GM18868 (cell line): ENCODE results near the gene WDR76.
"Not testable (repeated sequence)": the region's sequence is repeated elsewhere in the genome, so short reads cannot be mapped to it uniquely, and the experiment has no call there.

Experiments used
- ATAC-seq: cut with Tn5 transposase; IDR thresholded peaks from one replicate; pipeline ENCODE4 v1.9.1; 2021; ENCODE audit warnings: mild to moderate bottlenecking, moderate library complexity; ENCODE audit not compliant: unreplicated experiment

The WDR76 gene

DNA sequence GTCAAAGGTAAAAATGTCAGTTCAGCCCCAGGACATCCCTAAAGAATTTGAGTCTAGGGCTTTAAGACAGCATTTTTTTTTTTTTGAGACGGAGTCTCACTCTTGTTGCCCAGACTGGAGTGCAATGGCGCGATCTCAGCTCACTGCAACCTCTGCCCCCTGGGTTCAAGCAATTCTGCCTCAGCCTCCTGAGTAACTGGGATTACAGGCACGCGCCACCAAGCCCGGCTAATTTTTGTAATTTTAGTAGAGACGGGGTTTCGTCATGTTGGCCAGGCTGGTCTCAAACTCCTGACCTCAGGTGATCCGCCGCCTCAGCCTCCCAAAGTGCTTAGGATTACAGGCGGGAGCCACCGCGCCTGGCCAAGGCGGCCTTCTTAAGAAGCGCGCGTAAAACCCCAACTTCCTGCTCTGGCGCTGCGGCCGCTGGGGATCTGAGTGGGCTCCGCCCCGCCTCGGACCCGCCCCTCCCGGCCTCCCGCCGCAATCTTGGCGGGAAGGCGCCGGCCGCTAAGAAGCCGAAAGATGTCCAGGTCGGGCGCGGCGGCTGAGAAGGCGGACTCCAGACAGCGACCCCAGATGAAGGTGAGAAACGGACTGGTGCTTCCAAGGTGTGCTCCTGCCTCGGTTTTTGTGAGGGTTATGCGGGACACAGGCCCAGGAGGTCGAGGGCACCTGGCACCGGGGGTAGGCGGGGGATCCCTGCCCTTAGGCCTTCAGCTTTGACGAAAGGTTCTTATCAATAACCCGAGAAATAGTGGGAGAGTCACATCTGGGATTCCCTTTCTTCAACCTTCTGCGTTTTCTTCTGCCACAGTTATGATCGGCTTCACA, at the start of gene WDR76:
Gene WDR76, plus strand, starts transcription at position 495 of the 834 bp plus-strand sequence. Its CDS starts 31 bp downstream, at position 526.
- peak; percentile 59 for ATAC-seq

DNA sequence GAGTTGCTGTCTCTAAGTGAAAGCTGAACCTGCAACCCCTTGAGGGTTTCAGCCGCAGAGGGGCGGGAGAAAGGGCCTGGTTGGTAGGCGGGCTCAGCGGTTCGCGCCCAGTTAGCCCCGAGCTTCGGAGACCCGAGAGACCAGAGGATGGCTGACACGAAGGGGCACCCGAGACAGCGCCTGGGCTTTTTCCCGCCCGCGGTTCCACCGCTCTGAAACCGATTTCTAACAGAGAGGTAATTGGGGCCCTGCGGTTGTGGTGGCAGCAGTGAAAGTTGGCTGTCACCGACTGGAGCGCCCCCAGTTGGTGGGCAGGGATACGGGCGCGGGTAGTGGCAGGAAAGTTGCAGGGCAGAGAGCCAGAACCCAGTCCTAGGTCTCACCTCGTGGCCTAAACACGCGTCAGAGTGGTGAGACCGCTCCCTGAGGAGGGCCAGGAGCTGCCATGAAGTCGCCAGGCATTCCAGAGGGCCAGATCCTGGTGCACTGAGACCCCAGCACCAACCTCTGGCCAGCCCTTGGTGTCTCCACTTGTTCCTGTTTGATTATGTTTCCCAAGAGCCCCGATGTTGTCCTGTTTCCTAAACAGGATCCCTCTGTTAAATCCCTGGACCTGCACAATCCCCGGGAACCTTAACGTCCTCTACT, 49.4 kb upstream of the WDR76 start:
- peak; percentile 54 for ATAC-seq

DNA sequence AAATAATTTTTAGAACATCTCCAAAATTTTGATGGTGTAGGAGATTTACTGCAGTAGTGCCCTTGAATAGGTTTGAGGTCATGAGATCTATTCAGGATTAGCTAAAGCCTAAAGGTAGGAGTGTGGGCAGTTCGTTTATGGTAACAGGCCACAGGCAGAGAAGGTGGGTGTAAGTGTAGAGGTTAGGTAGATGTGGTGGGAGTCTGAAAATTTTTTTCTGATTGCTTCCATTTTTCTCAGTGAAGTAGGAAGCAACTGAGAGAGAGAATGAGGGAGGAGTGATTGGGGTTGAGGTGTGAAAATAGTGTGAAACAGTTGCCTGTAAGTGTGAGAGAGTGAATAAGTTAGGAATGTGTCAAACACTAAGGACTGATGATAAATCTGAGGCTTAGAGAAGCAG, 47.8 kb upstream of the WDR76 start:
- ATAC-seq = no peak

DNA sequence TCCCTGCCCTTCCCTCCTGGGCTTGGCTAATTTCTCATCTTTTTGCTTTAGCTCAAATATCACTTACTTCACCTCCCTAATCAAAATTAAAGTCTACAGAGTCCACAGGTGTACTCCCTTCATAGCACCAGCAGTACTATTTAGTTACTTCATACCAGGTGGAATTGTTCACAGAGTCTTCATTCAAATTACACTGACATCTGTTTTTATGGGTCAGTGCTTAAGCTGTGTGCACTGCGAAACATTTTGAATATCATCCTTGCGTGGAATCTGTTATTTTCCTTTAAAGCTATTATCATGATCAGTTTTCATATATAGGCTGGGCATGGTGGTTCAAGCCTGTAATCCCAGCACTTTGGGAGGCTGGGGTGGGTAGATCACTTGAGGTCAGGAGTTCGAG, 37.4 kb upstream of the WDR76 start:
- no peak for ATAC-seq

DNA sequence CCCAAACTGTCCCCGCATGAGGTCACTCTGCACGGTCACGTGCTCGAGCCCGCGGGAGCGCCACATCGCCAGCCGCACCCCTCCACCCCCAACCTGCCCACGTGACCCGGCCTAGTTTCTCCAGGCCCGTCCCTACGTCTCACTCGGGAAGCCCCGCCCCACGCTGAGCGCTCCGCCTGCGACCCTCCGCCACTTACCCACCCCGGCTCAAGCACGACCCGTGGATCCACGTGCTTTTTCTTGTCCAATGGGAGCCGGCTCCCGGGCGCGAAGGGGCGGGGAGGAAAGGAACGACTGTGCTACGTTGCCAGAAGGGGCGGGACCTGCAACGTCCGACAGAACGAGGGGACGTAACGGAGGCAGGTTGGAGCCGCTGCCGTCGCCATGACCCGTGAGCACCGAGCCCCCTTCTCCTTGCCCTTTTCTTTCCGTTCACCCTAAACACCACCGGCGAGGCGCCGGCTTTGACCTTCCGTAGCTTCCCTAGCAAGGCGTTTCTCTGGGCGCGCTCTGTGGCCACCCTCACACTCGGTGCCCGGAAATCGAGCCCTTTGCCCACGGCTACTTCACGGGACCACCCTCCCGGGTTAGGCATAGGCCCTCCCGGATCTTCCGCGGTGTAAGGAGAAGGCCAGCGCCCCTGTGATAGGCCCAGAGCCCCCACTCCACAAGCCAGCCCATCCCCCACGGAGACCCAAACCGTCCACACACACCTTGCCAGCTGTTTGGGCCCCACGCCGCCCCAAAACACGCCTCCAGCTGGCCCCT, 34.6 kb upstream of the WDR76 start, which contains the start of gene SERF2:
Gene SERF2, plus strand, starts transcription at position 328 of the 768 bp plus-strand sequence. Its CDS starts 57 bp downstream, at position 385.
- peak; percentile 85 for ATAC-seq

DNA sequence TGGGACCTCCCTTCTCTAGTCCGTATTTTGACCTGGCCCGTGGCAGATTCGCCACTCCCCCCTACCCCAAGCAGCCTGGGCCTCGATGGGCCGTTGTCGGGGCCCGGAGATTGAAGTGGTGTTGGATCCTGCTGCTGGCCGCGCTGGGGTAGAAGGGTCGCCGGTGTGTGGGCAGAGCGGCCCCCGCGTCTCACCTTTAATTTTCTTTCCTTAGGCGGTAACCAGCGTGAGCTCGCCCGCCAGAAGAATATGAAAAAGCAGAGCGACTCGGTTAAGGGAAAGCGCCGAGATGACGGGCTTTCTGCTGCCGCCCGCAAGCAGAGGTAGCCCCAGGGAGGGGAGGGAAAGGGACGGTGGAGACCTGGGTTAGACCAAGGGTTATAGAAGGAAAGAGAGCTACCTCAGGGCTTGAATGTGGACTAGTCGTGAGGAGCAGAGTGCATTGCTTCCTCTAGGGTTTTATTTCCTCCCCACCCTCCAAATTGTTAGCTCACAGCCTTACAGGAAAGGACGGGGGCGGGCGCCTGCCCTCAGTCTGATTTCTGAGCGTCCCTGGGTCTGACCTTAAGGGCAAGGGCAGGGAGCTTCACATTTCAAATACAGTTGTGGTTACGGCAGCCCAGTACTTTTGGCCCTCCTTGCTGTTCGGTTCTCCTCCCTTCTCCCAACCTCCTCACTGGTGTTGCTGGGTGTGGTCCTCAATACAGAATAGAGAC, 33.9 kb upstream of the WDR76 start:
- ATAC-seq = no peak

DNA sequence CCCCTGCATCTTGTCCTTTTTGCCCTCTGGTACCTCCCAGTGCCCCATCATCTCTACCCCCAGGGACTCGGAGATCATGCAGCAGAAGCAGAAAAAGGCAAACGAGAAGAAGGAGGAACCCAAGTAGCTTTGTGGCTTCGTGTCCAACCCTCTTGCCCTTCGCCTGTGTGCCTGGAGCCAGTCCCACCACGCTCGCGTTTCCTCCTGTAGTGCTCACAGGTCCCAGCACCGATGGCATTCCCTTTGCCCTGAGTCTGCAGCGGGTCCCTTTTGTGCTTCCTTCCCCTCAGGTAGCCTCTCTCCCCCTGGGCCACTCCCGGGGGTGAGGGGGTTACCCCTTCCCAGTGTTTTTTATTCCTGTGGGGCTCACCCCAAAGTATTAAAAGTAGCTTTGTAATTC, 33.2 kb upstream of the WDR76 start:
- ATAC-seq = no peak

DNA sequence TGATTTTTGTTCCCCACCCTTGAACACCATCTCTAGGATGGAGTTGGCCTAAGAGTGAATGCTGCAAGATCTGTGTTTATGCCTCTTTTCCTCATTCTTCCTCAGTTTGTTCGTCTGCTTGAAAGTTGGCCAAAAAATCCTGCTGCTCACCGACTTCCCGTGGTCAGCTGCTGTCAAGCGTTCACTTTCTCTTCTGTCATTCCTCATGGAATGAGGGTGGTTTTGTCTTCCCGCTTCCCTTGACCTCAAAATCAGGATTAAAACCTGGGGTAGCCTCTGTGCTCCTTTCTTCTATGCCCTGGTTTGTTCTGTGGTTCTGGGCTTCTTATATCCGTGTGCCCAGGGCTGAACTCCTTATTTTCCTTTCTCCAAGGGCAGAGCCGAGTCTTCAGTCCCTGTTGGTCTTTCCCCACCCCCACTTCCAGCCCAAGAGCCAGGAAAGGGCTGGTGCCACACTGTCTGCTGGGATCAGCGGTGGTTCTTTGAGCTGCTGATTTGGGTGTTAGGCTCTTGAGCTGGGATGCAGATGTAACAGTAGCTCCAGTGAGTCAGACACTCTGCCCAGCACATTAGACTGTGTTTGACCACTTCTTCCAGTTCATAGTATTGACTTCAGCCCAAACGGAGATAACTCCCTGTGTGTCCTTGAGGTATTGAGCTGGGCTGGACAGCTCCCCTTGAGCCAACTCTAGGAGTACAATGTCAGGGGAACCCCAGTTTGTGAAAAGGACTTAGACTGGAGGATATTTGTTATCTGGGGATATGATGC, 32.3 kb upstream of the WDR76 start:
- ATAC-seq = no peak

DNA sequence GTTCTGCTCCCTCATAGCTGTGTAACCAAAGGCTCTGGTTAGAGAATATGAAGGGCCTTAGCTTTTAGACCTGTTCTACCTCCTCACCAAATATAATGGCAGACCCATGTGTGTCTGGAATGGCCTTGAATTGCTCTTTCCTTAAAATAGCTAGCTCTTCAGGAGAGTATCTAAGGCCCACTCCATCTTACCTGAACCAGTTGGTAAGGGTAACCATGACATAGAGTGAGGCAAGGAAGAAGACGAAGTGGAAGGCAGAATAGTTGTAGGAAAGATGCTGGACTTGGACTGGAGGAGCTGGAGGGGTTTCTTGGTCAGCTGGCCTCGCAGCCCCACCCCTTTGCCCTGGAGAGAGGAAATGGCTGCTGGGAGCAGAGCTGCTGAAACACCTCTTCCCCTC, 31.6 kb upstream of the WDR76 start:
- ATAC-seq = no peak

DNA sequence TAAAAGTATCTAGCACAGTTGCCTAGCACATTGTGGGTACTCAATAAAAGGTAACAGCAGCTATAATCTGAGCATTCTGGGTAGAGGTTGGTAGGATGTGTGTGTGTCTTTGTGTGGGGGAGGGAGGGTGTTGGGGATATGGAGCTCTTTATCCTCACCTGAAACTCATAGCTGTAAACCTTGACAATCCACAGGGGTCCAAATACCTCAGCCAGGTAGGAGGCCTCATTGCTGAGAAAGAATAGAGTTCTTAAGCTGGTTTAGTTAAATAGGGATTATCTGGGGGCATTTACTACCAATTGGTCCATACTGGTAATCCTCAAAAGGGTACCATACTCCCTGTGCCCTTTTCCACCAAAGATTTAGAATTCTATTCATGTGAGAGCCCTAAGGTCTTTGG, 30.8 kb upstream of the WDR76 start:
- ATAC-seq = no peak

DNA sequence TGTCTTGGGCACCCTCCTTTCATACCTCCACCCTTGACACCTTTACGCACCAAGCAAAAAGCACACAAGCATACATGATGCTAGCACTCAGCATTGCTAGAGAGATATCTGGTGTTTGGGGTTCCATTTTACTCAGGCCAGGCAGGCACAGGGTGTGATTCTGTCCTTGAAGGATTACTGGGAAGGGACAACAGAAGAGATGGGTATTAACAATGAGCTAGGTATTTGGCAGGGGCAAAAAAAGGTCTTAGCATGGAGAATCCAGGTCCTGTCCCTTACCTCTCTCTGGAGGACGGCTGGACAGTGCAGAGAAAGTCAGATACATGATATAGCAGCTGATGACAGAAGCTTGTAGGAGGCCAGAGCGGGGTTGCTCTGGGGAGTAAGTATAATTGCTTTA, 30.2 kb upstream of the WDR76 start:
- ATAC-seq = no peak

DNA sequence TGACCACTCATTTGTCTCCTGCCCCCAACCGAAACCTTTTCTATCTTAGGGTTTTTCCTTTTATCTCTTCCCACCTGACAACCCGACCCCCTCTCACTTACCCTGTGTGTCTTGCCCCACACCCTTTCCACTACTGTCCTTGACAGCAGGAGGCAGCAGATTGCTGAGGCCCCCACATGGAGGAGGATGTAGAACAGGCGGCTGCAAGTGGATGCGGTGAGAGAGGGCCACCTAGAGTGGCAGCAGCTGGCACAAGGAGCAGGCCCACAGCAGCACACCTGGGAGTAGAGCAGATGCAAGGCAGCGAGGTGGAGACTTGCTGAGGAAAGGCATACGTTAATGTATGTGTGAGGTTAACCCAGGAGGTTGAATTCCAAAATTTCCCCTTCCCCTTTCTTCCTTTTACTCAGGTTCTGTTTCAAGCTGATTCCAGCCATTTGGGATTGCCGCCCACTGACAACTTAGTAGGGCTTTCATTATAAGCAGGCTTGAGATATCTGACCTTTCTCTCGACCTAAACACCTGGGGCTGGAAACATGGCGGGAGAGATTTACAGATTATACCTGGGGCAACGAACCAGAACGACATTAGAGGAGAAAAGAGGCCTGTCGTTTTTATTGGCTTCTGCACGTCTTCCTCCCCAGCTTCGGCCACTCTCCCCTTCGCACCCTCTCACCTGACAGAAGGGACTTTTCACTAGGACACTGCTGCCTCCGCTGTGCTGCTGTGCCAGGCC, 27.4 kb upstream of the WDR76 start:
- peak; percentile 39 for ATAC-seq

DNA sequence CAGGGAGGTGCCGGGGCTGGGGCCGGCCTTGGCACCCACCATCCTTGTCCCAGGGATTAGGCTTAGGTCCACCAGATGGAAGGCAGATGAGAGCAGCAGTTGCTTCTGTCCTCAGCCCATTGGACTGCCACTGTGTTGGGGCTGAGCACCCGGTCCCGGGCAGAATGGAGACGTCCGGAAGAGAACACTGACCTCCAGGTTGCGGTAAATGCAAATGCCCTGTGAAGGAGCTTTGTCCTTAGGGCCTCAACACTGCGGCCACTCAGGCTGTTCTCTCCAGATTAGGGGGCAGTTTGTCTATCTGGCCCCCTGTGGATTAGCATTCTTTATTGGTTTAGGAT, 26.9 kb upstream of the WDR76 start, which contains the start of gene SERINC4:
Gene SERINC4, minus strand, starts transcription at position 276 of the 341 bp plus-strand sequence. Its CDS starts 234 bp downstream, at position 42.
- ATAC-seq = no peak

DNA sequence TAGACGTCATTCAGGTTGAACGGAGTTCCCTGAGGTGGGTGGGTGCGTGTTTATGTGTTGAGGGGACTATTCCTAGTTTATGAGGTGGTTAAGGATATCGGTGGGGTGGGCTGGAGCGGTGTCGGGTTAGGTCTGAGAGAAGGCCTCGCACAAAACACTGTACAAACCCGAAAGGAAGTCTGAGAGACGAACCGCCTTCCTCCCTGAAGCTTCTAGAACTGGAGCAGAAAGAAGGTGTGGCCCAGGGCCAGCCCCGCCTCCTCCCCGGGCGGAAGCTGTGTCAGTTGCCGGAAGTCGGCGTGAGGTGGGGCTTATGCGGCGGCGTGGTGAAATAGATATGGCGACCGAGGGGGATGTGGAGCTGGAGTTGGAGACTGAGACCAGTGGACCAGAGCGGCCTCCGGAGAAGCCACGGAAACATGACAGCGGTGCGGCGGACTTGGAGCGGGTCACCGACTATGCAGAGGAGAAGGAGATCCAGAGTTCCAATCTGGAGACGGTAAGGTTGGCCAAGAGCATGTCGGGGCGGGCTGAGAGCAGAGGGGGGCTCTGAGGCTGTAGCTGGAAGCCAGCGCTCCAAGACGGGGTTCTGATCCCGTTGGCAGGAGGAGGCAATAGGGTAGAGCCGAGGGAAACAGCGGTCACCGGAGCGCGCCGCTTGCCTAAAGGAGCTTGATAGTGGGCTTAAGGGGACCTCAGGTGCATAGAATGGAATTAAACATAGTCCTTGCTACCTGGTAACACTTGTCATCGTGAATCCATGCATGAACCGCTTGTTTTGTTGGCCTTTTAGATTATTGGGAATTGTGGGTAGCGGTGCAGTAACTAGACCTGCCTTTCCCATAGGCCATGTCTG, 26.3 kb upstream of the WDR76 start, which contains the start of gene HYPK:
Gene HYPK, plus strand, starts transcription at position 314 of the 856 bp plus-strand sequence. Its CDS starts 24 bp downstream, at position 338.
- ATAC-seq = peak; percentile 76

DNA sequence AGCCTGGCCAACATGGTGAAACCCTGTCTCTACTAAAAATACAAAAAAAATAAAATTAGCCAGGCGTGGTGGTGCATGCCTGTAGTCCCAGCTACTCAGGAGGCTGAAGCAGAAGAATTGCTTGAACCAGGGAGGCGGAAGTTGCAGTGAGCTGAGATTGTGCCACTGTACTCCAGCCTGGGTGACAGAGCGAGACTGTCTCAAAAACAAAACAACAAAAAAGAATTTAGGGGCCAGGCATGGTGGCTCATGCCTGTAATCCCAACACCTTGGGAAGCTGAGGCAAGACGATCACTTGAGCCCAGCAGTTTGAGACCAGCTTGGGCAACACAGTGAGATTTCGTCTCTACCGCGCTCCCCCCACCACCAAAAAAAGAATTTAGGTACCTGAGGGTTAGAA, 24.1 kb upstream of the WDR76 start:
- not testable (repeated sequence) for ATAC-seq

DNA sequence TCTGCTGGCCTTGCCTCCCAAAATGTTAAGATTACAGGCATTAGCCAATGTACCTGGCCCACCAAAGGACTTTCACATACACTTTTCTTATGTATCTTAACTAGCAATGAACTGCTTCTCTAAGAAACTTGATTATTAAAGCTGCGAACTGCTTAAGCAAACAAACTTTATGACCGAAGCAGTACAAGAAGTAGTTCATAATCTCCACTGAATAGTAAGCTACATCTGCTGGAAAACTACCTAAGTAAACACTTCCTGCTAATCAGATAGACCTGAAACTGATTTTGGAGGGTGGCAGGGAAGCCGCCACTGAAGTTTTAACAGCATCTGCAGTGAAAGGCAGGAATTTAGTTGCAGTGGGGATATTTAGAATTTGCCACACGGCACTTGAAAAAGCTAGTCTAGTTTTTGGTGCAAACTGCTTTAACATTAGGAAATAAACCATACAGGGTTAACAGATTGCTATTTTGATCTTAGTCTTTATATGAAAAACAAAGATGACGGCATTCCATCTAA, 18.3 kb upstream of the WDR76 start:
- peak; percentile 4 for ATAC-seq

DNA sequence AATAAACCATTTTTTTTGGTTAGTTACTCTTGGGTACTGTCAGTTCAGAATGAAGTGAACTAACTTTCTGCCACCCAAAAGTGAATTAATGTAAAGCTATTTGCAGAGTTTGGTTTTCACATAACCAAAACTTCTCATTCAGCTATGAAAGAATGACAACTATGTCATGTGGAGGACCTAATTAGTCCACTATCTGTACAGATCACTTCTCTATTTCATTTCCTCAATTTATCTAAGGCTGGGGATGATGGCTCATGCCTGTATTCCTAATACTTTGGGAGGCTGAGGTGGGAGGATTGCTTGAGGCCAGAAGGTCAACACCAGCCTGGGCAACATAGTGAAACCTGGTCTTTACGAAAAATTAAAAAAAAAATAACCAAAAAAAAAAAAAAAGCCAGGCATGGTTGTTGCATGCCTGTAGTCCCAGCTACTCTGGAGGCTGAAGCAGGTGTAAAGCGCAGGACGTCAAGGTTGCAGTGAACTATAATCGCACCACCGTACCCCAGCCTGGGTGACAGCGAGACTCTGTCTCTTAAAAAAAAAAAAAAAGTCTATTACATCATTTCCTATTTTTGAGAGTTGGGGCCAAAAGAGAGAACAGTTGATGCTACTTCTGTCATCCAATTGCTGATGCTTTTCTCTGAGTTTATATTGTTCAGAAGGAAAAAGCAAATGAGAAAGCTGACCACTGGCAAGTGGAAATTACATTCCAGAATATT, 17.7 kb upstream of the WDR76 start:
- ATAC-seq = peak; percentile 83
